Stimulated activated CD8-positive, alpha-beta memory T cell treated with anti-CD3 and anti-CD28 coated beads, Interleukin-4, amount 100 ng/mL, for 4 hours (primary cell): ENCODE data around the gene CFC1B.
"Not testable (repeated sequence)": the region's sequence is repeated elsewhere in the genome, so short reads cannot be mapped to it uniquely, and the experiment has no call there.

Experiments
- DNase-seq, 2 donors: peaks; one replicate each; pipeline ENCODE4 v3.0.0-alpha.2; 2020; ENCODE audit warnings: low read depth in 2 of 2, low spot score in 1 of 2

CFC1B gene

DNA sequence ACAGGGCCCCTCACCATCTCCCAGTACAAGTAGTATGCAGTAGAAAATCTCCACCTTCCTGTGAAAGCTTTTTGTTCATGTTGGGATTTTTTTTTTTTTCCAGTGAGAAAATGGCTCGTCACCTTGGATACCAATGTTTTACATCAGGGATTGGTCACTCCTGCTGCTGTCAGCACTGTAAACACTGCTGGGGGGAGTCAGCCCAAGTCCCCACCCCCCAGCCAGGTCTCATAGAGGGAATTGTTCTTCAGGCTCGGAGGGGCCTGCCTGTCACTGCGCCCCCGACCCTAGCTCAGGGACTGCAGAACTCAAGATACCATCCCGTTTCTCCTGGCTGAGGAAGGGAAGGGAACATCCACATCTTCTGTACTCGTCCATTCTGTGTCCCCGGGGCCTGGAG, at the start of gene CFC1B:
Gene CFC1B, plus strand, starts transcription at position 231 of the 400 bp plus-strand sequence. CDS start 263 bp downstream, outside the sequence.
- DNase-seq: not testable (repeated sequence)

DNA sequence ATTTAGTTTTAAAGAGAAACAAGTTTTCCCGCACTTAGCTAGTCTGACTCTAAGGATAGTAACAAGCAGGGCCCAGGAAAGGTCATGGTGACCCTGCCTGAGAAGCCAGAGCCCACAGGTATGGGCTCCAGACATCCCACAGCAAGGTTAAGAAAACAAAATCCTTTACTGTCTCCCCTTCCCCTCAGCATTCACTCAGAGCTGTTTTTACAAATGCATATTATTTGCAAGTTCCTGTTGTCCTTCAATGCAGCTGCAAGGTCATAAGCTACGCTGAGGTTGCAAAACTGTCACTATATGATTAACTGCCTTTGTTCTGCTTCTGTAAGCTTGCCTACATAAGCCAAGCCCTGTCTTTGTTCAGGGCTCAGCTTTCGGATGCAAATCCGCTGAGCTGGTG, 29.9 kb upstream of the CFC1B start:
- DNase-seq: not testable (repeated sequence)

DNA sequence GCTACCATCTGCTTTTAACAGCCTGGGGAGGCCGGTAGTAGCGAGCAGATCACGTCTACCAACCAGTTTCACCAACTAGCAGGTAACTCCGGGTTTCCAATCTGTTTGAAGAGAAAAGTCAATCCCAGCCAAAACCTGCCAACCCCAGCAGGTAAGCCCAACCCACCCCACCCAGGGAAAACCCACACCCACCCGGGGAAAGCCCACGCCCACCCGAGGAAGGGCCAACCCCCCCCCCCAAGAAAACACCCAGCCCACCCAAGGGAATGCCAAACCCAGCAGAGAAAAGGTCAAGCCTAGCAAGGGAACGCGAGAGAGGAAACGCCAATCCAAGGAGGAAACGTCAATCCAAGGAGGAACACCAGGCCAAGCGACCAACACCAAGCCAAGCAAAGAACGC, 11.8 kb upstream of the CFC1B start, which contains the start of gene POTEI:
Gene POTEI, minus strand, starts transcription at position 101 of the 400 bp plus-strand sequence. Its CDS starts 93 bp downstream, at position 8.
- DNase-seq: not testable (repeated sequence)

DNA sequence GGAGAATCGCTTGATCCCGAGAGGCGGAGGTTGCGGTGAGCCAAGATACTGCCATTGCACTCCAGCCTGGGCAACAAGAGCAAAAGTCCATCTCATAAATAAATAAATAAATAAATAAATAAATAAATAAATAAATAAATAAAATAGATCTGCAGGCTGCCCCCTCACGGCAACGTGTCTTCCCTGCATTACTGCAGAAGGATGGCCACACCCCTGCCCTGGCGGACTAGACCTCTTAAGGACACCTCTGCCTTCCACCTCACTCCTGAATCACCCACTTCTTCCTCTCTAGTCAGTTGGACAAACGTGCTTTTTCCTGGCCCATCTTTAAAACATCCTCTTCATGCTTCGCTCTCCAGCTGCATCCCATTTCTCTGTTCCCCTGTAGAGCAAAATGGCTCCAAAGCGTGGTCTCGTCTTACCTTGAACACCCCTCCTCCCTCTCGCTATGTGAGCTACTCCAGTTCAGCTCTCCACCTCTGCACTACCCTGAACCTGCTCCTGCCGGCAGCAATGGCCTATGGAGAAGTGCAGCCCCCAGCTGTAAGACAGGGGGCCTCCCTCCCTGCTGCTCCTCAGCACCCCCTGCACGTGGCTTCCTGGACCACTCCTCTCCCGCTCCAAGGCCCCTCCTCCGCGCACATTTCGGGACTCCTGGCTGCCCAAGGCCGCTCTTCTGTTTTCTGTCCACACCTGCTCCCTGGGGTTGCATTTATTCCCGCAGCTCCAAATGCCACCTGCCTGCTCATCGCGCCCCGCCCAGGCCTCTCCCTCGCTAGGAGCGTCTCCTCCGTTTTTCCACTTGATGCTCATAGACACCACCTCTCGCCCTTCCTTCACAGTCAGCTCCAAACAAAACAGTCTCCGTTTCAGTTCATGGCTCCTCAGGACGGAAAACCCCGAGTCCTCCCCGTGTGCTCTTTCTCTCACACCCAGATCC, 9.9 kb upstream of the CFC1B start:
- DNase-seq: not testable (repeated sequence)

DNA sequence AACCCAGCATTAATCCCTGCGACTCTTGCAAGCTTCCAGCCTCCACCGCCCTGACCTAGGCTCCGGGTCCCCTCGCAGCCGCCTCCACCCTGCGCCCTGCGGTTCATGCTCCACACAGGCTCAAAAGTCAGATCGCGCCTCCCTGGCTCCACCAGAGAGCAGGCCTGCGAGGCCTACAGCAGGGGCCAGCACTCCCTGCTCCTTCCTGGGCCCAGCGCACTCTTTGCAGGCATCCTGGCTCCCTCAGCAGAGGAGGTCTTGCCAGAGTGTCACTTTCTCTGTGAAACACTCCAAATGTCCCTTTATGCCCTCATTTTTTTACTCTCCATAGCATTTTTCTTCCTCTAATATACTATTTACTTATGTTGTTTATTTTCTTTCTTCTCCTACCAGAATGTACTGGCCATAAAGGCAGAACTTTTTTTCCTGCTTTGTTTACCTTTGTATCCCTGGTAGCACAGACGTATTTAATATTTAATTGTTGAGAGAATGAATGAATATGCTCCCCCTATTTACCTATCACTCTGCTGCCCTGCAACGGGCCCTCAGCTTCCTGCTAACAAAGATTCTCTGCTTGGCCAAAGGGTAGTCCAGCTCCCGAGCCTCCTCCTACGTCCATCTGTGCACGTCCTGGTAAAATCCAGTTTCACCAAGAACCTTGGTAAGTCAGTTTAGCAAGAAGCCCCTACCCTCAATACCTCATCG, 9.1 kb upstream of the CFC1B start:
- DNase-seq: not testable (repeated sequence)

- not testable (repeated sequence) for DNase-seq
These were observed 2.4 kb upstream of the CFC1B start for GRCh38 chr2:130518516-130519106.

DNA sequence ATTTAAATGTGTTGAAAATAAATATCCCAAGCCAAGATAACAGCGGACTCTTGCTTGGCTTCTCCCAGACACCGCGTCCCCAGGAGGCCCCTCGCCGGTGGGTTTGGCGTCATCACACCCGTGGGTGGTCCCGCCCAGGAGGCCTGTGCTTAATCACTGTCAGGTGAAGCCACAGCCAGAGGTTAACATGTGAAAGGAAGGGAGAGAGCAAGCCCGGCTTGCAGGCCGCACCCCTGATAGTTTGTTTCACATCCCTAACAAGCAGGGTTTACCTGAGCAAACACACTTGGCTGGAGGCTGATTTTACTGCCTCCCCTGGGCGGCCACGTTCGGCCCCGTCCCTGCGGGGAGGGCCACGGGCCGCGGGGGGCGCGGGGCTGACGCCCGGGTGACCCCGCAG, 1.4 kb downstream of the CFC1B start:
- DNase-seq: not testable (repeated sequence)

DNA sequence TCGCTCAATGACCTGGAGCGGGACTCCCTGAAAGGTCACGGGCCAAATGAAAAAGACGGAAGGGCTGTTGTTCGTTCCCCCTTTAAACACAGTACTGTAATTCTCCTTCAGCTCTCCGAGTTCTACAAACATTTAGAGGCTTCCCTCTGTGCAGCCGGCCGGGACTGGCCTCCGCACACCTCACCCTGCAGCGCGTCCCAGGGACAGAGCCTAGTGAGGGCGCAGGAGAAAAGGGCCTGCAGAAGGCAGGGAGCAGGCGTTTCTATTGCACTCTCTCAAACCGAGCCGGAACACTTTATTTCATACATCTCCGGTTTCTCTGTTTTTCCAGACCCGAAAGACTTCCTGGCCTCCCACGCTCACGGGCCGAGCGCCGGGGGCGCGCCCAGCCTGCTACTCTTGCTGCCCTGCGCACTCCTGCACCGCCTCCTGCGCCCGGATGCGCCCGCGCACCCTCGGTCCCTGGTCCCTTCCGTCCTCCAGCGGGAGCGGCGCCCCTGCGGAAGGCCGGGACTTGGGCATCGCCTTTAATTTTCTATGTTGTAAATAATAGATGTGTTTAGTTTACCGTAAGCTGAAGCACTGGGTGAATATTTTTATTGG, 6.4 kb downstream of the CFC1B start:
- DNase-seq: not testable (repeated sequence)

GRCh38 chr2:130529545-130529944, 8.5 kb downstream of the CFC1B start:
- not testable (repeated sequence) for DNase-seq

GRCh38 chr2:130530212-130530611, 9.2 kb downstream of the CFC1B start:
- not testable (repeated sequence) for DNase-seq

- not testable (repeated sequence) for DNase-seq
These were observed 10.2 kb downstream of the CFC1B start for GRCh38 chr2:130531225-130531624.

DNA sequence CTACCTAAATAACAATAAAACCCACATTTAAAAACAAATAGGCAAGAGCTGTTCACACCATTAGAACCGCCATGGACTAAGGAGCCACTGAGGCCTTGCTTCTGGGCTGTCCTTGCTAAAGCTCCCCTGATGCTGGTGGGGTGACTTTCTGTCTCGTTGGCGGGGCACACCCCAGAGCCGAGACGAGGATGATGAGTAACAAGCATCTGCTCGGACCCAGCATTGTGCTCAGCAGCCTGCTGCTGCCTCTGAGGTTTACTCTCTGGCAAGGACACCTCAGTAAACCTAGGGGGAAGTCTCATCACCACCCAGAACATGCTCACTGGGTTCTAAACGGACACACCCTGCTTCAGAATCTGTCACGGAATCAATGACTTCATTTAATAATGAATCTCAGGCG, 10.7 kb downstream of the CFC1B start:
- DNase-seq: not testable (repeated sequence)

DNA sequence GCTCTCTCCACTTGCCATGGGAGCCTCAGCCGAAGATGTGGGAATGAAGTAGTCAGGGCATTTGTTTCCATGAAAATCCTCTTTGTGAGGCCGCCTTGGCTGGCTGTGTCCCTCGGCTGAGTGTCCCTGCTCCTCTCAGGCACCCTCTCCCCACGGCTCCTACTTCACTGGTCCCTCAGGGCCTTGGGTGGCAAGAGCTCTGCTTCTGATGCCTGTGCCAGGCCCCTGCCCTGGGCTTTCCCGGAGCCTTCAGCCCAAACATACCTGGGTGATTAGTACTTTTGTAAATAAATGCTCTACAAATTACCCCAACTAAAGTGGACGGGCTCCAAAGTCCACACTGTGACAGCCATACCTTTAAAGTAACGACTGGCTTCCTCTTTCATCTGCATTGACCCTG, 15.6 kb downstream of the CFC1B start:
- not testable (repeated sequence) for DNase-seq

DNA sequence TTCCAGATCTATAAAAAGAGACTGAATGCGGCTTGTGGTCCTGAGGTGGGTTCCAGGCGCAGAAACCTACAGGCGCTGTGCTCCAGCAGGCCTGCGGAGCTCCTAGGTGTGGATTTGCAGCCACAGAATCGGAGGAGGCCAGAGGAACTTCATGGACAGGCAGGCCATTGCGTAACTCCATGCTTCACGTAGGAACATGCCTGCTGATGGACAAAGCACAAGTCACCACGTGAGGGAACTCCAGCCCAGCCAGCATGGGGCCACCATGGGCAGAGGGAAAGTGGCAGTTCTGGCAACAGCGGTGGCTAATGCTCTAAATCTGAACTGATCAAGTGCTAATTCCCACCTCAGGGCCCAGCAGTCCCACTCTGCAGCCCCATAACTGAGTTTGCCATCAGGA, 17.2 kb downstream of the CFC1B start:
- not testable (repeated sequence) for DNase-seq

- not testable (repeated sequence) for DNase-seq
These were observed 21.8 kb downstream of the CFC1B start for GRCh38 chr2:130542789-130543188.

DNA sequence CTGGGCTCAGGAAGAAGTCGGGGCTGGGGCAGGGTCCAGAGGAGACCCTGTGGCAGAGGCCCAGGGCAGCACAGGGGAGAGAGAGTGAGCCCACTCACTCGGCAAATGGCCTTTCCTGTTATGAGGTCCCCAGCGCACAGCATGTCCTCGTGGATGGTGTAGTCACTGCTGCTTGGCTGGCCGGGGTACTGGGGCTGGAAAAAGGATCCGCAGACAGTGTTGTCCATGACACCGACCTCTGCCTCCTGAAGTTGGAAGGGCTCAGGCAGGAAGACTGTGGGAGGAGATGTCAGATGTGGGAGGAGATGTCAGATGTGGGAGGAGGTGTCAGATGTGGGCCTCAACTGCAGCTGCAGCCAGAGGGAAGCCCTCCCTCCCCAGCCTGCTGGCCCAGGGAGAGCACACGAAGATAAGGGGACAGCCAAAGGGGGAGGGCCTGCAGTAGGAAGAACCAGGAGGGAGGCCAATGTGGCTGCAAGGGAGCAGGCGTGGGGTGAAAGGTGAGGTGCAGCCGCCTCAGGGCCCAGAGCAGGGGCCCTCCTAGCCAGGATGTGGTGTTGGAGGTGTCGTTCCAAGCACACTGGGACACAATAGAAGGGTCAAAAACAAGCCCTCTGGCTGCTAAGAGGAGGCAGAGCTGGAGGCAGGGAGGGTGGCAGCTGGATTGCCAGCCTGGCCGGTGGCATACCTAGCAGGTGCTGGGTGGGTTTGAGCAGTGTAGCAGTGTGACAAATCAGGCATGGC, 22.9 kb downstream of the CFC1B start:
- DNase-seq: not testable (repeated sequence)

- not testable (repeated sequence) for DNase-seq
These were observed 24.0 kb downstream of the CFC1B start for GRCh38 chr2:130544978-130545377.

DNA sequence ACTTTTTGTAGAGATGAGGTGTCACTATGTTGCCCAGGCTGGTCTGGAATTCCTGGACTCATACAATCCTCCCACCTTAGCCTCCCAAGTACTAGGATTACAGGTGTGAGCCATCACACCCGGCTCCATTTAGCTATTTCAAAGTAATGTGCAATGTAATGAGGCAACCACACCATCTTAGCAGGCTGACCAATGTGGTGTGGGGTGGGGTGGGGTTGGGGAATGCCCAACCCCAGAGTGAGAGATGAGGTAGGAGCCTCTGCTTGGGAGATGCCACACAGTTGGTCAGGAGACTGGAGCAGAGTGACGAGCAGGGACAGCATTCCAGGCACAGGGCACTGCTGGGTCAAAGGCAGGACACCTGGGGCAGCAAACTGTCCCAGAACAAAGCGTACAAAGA, 27.4 kb downstream of the CFC1B start:
- not testable (repeated sequence) for DNase-seq

DNA sequence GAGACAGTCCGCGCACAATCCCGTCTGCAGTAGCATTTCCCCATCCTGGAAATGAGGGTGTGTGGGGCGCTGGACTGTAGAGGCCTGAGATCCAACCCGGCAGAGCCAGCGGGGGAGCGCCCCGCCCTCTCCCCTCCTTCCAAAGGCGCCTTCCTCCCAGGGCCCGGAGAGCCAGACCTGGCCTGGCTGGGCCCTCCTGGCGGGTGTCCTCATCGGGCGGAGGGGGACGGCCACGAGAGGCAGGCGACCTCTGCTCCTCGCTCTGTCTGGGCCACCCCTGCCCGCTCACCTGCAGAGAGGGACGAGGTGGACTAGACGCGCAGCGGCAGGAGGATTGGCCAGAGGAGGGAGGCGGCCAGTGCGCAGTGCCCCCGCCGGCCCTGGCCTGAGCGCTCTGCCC, 28.5 kb downstream of the CFC1B start:
- DNase-seq: not testable (repeated sequence)

DNA sequence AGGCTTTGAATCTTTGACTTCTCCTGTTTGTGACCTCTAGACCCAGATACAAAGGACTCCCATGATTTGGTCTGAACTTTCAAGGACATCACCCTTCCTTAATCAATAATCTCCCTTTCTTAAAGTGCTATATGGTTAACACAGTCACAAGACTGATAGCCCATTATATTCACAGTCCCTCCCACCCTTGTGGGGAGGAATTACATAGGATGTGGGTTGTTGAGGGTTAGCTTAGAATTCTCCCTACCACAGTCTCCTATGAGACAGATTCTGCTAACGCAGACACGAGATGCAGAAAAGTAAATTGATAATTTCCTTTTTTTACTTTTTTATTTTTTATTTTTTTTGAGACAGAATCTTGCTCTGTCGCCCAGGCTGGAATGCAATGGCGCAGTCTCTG, 33.2 kb downstream of the CFC1B start:
- not testable (repeated sequence) for DNase-seq
